Keratinocyte (primary cell): ENCODE data around the gene PBX4. TPM values are rescaled to one million over a fixed set of nuclear protein-coding genes. Genes with fewer than 3 reads are reported as not detected.

Experiments used
- DNase-seq: peaks from one replicate; pipeline ENCODE4 v3.0.0-alpha.2; 2011; ENCODE audit warnings: low read depth, missing footprints, low spot score
- FAIRE-seq: peaks from 2 replicates; lab custom pipeline; 2011; peaks lifted over from hg19 to GRCh38; lab: Jason Lieb, UNC
- H2AFZ ChIP-seq: 2 replicates; pipeline ENCODE4 v1.6.0; 2012; ENCODE audit warnings: low read length, control low read depth, inconsistent platforms; ENCODE audit not compliant: control insufficient read depth
- H3K27ac ChIP-seq: 2 replicates; pipeline ENCODE4 v1.5.1; 2011; ENCODE audit warnings: low read length; ENCODE audit not compliant: control insufficient read depth, insufficient read depth
- H3K27me3 ChIP-seq: 3 replicates; pipeline ENCODE4 v1.6.0; 2011; ENCODE audit warnings: low read length; ENCODE audit not compliant: control insufficient read depth, insufficient read depth; ENCODE audit errors: extremely low read depth
- H3K36me3 ChIP-seq, 2 experiments: 2 replicates in 1 of 2; 3 replicates in 1 of 2; pipeline ENCODE4 v1.5.1; 2011; ENCODE audit warnings: low read length in 2 of 2, mild to moderate bottlenecking in 1 of 2; ENCODE audit not compliant: control insufficient read depth in 2 of 2, insufficient read depth in 2 of 2; ENCODE audit errors: extremely low read depth in 1 of 2
- H3K4me1 ChIP-seq: 3 replicates; pipeline ENCODE4 v1.5.1; 2011; ENCODE audit warnings: low read length; ENCODE audit not compliant: control insufficient read depth, insufficient read depth; ENCODE audit errors: extremely low read depth
- H3K4me2 ChIP-seq: 3 replicates; pipeline ENCODE4 v1.6.0; 2011; ENCODE audit warnings: low read depth, low read length; ENCODE audit not compliant: control insufficient read depth, insufficient read depth; ENCODE audit errors: extremely low read depth
- H3K4me3 ChIP-seq, 3 experiments: fragments of 200-600 bp in 1 of 3; sonication (generic) in 1 of 3; 2 replicates in 2 of 3; 3 replicates in 1 of 3; pipeline ENCODE4 v1.5.1; 2011 to 2016; ENCODE audit warnings: low read length in 3 of 3, mild to moderate bottlenecking in 3 of 3, control low read depth in 2 of 3, inconsistent platforms in 1 of 3, low read depth in 1 of 3, mixed read lengths in 1 of 3, mixed run types in 1 of 3, moderate library complexity in 1 of 3; ENCODE audit not compliant: control insufficient read depth in 2 of 3, insufficient read depth in 2 of 3; ENCODE audit errors: extremely low read depth in 1 of 3
- H3K79me2 ChIP-seq: 2 replicates; pipeline ENCODE4 v1.6.0; 2012; ENCODE audit warnings: low read length; ENCODE audit not compliant: control insufficient read depth, insufficient read depth
- H3K9ac ChIP-seq: 3 replicates; pipeline ENCODE4 v1.6.0; 2011; ENCODE audit warnings: low read length; ENCODE audit not compliant: control insufficient read depth, insufficient read depth; ENCODE audit errors: extremely low read depth
- H3K9me1 ChIP-seq: 3 replicates; pipeline ENCODE4 v1.6.0; 2011; ENCODE audit warnings: low read length; ENCODE audit not compliant: control insufficient read depth, insufficient read depth; ENCODE audit errors: extremely low read depth
- H3K9me3 ChIP-seq: 2 replicates; pipeline ENCODE4 v1.5.1; 2012; ENCODE audit warnings: low read depth, low read length; ENCODE audit not compliant: control insufficient read depth
- H4K20me1 ChIP-seq: 3 replicates; pipeline ENCODE4 v1.6.0; 2011; ENCODE audit warnings: low read length; ENCODE audit not compliant: control insufficient read depth, insufficient read depth; ENCODE audit errors: extremely low read depth
- CTCF ChIP-seq, 3 experiments: IDR thresholded peaks in 1 of 3; conservative IDR thresholded peaks in 1 of 3; optimal IDR thresholded peaks in 1 of 3; 2 replicates in 2 of 3; 3 replicates in 1 of 3; pipeline versions ENCODE3 to v1.5.1; 2011; ENCODE audit warnings: low read length in 3 of 3, mild to moderate bottlenecking in 3 of 3, moderate library complexity in 2 of 3, control low read depth in 1 of 3, inconsistent platforms in 1 of 3; ENCODE audit not compliant: insufficient read depth in 2 of 3; ENCODE audit errors: extremely low read depth in 1 of 3
- EZH2 ChIP-seq: IDR thresholded peaks from one replicate; pipeline ENCODE4 v1.6.1; 2012; ENCODE audit warnings: inconsistent platforms, mild to moderate bottlenecking, low read length, moderate library complexity
- dilution Hi-C: fragments of 300-500 bp; cut with MboI; formaldehyde crosslinking; loops from one replicate; pipeline ENCODE4 v1.7.0; 2020; ENCODE audit warnings: low sequenced_read_pairs; ENCODE audit not compliant: extremely low pct_ligation_motif_present
- polyA plus RNA-seq, 5 experiments: library from polyadenylated mRNA; depleted of rRNA in 3 of 5; stranded (reverse) in 3 of 5; stranded (forward) in 1 of 5; unstranded in 1 of 5; fragments of >200 nt; gene quantifications; 1 replicate in 1 of 5; 2 replicates in 3 of 5; 3 replicates in 1 of 5; pipeline versions ENCODE4 v1.2.1 to v1.2.3, GENCODE V29; 2011 to 2012; ENCODE audit warnings: missing spikeins in 2 of 5, low read depth in 1 of 5, low replicate concordance in 1 of 5

Gene PBX4
- polyA plus RNA-seq, 1 donor (not counting 4 experiments of a cell fraction or from before 2014, with no cell fraction given): 1.7 TPM

- H3K4me3 ChIP-seq: no peak overlapping the region
- no peak overlapping the region for H2AFZ ChIP-seq
- TF ChIP-seq EZH2: no peak
- no peak for TF ChIP-seq CTCF (optimal IDR thresholded peaks at IDR 0.05 in 1 of 3, IDR thresholded peaks at IDR 0.05 in 1 of 3, conservative IDR thresholded peaks at IDR 0.05 in 1 of 3; ENCODE audit: extremely low read depth in 1 of 3, insufficient read depth in 2 of 3, low read length in 3 of 3)
- no peak overlapping the region for H3K9ac ChIP-seq
- peaks cover 44% of the 10 kb centered on the region for H3K27me3 ChIP-seq
- no peaks in the 10 kb centered on the region for H4K20me1 ChIP-seq
- no peaks in the 10 kb centered on the region for H3K36me3 ChIP-seq
- H3K4me2 ChIP-seq: no peak overlapping the region
- H3K27ac ChIP-seq: no peak overlapping the region
- dilution Hi-C loops: no loop called here
- H3K4me1 ChIP-seq: peaks cover 8% of the 10 kb centered on the region
- DNase-seq: no peak
- H3K9me1 ChIP-seq: no peaks in the 10 kb centered on the region
- no peak for FAIRE-seq
- H3K79me2 ChIP-seq: no peaks in the 10 kb centered on the region
- no peaks in the 10 kb centered on the region for H3K9me3 ChIP-seq
These were observed 76.0 kb downstream of the PBX4 start for GRCh38 chr19:19542507-19542906.

GRCh38 chr19:19541616-19542015 lies 76.9 kb downstream of the PBX4 start:
- no peak for TF ChIP-seq CTCF (optimal IDR thresholded peaks at IDR 0.05 in 1 of 3, IDR thresholded peaks at IDR 0.05 in 1 of 3, conservative IDR thresholded peaks at IDR 0.05 in 1 of 3; ENCODE audit: extremely low read depth in 1 of 3, insufficient read depth in 2 of 3, low read length in 3 of 3)
- Histone ChIP-seq H3K9me3 (no peaks in the 10 kb centered on the region), H3K27ac (no peak overlapping the region), H3K9me1 (no peaks in the 10 kb centered on the region), H3K27me3 (peaks cover 42% of the 10 kb centered on the region), H3K4me3 (no peak overlapping the region), H3K4me2 (no peak overlapping the region), H2AFZ (no peak overlapping the region), H3K79me2 (no peaks in the 10 kb centered on the region), H3K36me3 (no peaks in the 10 kb centered on the region), H3K9ac (no peak overlapping the region), H4K20me1 (no peaks in the 10 kb centered on the region), H3K4me1 (peaks cover 8% of the 10 kb centered on the region)
- no peak for DNase-seq
- dilution Hi-C loops: no loop called here
- FAIRE-seq: no peak
